Fibroblast of villous mesenchyme (primary cell): ENCODE results near the gene PKIG. TPM values are rescaled to one million over a fixed set of nuclear protein-coding genes. Genes with fewer than 3 reads are reported as not detected.
"Not testable (repeated sequence)": the region's sequence is repeated elsewhere in the genome, so short reads cannot be mapped to it uniquely, and the experiment has no call there.

Source experiments
- DNase-seq: peaks from one replicate; pipeline ENCODE4 v3.0.0-alpha.2; 2010; ENCODE audit warnings: low read depth
- H3K4me3 ChIP-seq: 2 replicates; pipeline ENCODE4 v1.5.1; 2011; ENCODE audit warnings: low read depth, mild to moderate bottlenecking, low read length
- total RNA-seq: library from RNA; depleted of rRNA; stranded (reverse); fragments of >200 nt; gene quantifications from 2 replicates; pipeline ENCODE4 v1.2.3, GENCODE V29; 2012
- TF ChIP-seq, protein P1 (sequence below): IDR thresholded peaks from 2 replicates; pipeline ENCODE4 v1.5.1; 2012; ENCODE audit warnings: low read depth, mild to moderate bottlenecking, low read length; ENCODE audit not compliant: insufficient read depth

The PKIG gene
- total RNA-seq, 1 donor = 160 TPM

GRCh38 chr20:44651684-44652423, 69.5 kb downstream of the PKIG start, which contains the start of gene ADA:
Gene ADA (minus strand): TSS chr20:44651699. CDS start chr20:44651607, 92 bp downstream.
- DNase-seq = peak; percentile 53
- peak within 1 kb of the TSS; percentile 76 for H3K4me3 ChIP-seq
- TF ChIP-seq, protein P1, sequence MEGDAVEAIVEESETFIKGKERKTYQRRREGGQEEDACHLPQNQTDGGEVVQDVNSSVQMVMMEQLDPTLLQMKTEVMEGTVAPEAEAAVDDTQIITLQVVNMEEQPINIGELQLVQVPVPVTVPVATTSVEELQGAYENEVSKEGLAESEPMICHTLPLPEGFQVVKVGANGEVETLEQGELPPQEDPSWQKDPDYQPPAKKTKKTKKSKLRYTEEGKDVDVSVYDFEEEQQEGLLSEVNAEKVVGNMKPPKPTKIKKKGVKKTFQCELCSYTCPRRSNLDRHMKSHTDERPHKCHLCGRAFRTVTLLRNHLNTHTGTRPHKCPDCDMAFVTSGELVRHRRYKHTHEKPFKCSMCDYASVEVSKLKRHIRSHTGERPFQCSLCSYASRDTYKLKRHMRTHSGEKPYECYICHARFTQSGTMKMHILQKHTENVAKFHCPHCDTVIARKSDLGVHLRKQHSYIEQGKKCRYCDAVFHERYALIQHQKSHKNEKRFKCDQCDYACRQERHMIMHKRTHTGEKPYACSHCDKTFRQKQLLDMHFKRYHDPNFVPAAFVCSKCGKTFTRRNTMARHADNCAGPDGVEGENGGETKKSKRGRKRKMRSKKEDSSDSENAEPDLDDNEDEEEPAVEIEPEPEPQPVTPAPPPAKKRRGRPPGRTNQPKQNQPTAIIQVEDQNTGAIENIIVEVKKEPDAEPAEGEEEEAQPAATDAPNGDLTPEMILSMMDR = peak; percentile 4

GRCh38 chr20:44653546-44653945, 71.2 kb downstream of the PKIG start:
- H3K4me3 ChIP-seq = no peak overlapping the region
- TF ChIP-seq, protein P1 = no peak
- no peak for DNase-seq

- H3K4me3 ChIP-seq, DNase-seq: not testable (repeated sequence)
Observed at GRCh38 chr20:44654210-44654609, 71.8 kb downstream of the PKIG start.

- TF ChIP-seq, protein P1 = no peak
- no peak for DNase-seq
- H3K4me3 ChIP-seq = no peak overlapping the region
Observed at GRCh38 chr20:44656448-44656847, 74.1 kb downstream of the PKIG start.

DNA sequence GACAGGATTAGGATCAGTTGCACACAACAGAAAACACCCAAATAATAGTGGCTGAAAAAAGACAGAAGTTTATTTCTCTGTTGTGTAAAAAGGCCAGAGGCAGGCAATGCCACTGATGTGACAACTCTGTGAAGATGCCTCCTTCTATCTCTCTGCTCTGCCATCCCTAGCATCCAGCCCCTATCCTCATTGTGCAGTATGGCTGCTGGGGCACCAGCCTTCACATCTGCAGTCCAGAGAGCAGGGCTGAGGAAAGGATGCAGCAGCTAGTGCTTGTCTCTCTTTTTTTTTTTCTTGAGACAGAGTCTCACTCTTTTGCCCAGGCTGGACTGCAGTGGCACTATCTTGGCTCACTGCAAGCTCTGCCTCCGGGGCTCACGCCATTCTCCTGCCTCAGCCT, 75.5 kb downstream of the PKIG start:
- no peak overlapping the region for H3K4me3 ChIP-seq
- TF ChIP-seq, protein P1 = no peak
- no peak for DNase-seq

GRCh38 chr20:44658810-44659209, 76.4 kb downstream of the PKIG start:
- no peak overlapping the region for H3K4me3 ChIP-seq
- TF ChIP-seq, protein P1 = no peak
- no peak for DNase-seq

DNA sequence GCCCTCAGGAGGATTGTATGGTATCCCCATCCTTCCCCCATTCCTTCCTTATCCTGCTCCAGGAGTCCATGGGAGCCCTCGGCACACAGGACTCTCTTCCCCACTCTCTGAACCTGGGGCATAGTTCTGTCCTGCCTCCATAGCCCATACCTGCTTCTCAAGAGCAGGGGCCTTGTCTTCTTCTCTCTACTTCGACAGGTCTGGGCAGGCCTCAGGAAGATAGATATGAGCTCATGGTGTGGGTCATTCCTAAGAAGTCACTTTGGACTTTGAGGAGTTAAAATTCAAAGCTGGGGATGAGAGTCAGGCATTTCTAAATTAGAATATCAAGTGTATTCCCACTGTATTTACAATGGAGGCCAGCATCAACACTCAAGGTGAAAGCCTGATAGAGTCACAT, 77.6 kb downstream of the PKIG start:
- DNase-seq = no peak
- no peak overlapping the region for H3K4me3 ChIP-seq
- TF ChIP-seq, protein P1 = no peak
